Fibroblast of lung (primary cell): ENCODE results near the gene ZFPM1. TPM values are rescaled to one million over a fixed set of nuclear protein-coding genes. Genes with fewer than 3 reads are reported as not detected.

ENCODE experiments used
- DNase-seq, 2 donors: peaks; one replicate each; pipeline versions ENCODE4 v3.0.0 to v3.0.0-alpha.2; 2010; ENCODE audit warnings: low read depth in 2 of 2
- H2AFZ ChIP-seq: 2 replicates; pipeline ENCODE4 v1.5.1; 2012; ENCODE audit warnings: low read length, control low read depth, inconsistent platforms
- H3K27ac ChIP-seq: 2 replicates; pipeline ENCODE4 v1.5.1; 2011; ENCODE audit warnings: low read length, control low read depth; ENCODE audit not compliant: insufficient read depth
- H3K27me3 ChIP-seq: 2 replicates; pipeline ENCODE4 v1.5.1; 2011; ENCODE audit warnings: mild to moderate bottlenecking, low read length; ENCODE audit not compliant: control insufficient read depth, insufficient read depth
- H3K36me3 ChIP-seq: 2 replicates; pipeline ENCODE4 v1.5.1; 2011; ENCODE audit warnings: low read length; ENCODE audit not compliant: control insufficient read depth, insufficient read depth
- H3K4me1 ChIP-seq: 2 replicates; pipeline ENCODE4 v1.5.1; 2011; ENCODE audit warnings: low read length; ENCODE audit not compliant: control insufficient read depth, insufficient read depth; ENCODE audit errors: extremely low read depth
- H3K4me2 ChIP-seq: 2 replicates; pipeline ENCODE4 v1.5.1; 2011; ENCODE audit warnings: low read length, control low read depth; ENCODE audit not compliant: insufficient read depth; ENCODE audit errors: extremely low read depth
- H3K4me3 ChIP-seq, 4 experiments: fragments of 200-600 bp in 1 of 4; sonication (generic) in 1 of 4; replicated peaks in 1 of 4; 2 replicates each; pipeline ENCODE4 v1.5.1; 2011 to 2016; ENCODE audit warnings: low read length in 4 of 4, low read depth in 3 of 4, mild to moderate bottlenecking in 3 of 4, control low read depth in 2 of 4, inconsistent platforms in 1 of 4, mixed read lengths in 1 of 4; ENCODE audit not compliant: insufficient read depth in 1 of 4; ENCODE audit errors: control extremely low read depth in 1 of 4
- H3K79me2 ChIP-seq: 2 replicates; pipeline ENCODE4 v1.5.1; 2012; ENCODE audit warnings: mild to moderate bottlenecking, low read length, inconsistent platforms; ENCODE audit not compliant: control insufficient read depth, insufficient read depth
- H3K9ac ChIP-seq: 2 replicates; pipeline ENCODE4 v1.5.1; 2011; ENCODE audit warnings: mild to moderate bottlenecking, low read length, control low read depth; ENCODE audit not compliant: insufficient read depth
- H3K9me3 ChIP-seq: 2 replicates; pipeline ENCODE4 v1.5.1; 2012; ENCODE audit warnings: low read depth, low read length; ENCODE audit not compliant: control insufficient read depth, insufficient read depth
- H4K20me1 ChIP-seq: 2 replicates; pipeline ENCODE4 v1.5.1; 2011; ENCODE audit warnings: low read length; ENCODE audit not compliant: control insufficient read depth, insufficient read depth; ENCODE audit errors: extremely low read depth
- CTCF ChIP-seq, 2 donors: IDR thresholded peaks in 1 of 2; conservative IDR thresholded peaks in 1 of 2; 1 replicate in 1 of 2; 2 replicates in 1 of 2; pipeline ENCODE4 v1.5.1; 2011 to 2012; ENCODE audit warnings: low read length in 2 of 2, control low read depth in 1 of 2, inconsistent platforms in 1 of 2, low read depth in 1 of 2, mild to moderate bottlenecking in 1 of 2
- EZH2 ChIP-seq: IDR thresholded peaks from 2 replicates; pipeline ENCODE4 v1.5.1; 2012; ENCODE audit warnings: low read length, control low read depth, mild to moderate bottlenecking; ENCODE audit errors: missing control alignments
- polyA plus RNA-seq, 2 donors: library from polyadenylated mRNA; depleted of rRNA in 1 of 2; stranded (reverse) in 1 of 2; unstranded in 1 of 2; fragments of >200 nt; gene quantifications; 2 replicates each; pipeline ENCODE4 v1.2.1, GENCODE V29; 2011 to 2012; ENCODE audit warnings: missing spikeins in 1 of 2
- total RNA-seq: library from RNA; depleted of rRNA; stranded (reverse); fragments of >200 nt; gene quantifications from 2 replicates; pipeline ENCODE4 v1.2.1, GENCODE V29; 2014

Gene ZFPM1
- total and polyA plus RNA-seq, 2 donors (not counting 1 experiment from before 2014, with no cell fraction given): 0.27 to 1.7 TPM

- no peak overlapping the region for H3K4me3 ChIP-seq
Observed at GRCh38 chr16:88502776-88503280, 49.7 kb downstream of the ZFPM1 start.

DNA sequence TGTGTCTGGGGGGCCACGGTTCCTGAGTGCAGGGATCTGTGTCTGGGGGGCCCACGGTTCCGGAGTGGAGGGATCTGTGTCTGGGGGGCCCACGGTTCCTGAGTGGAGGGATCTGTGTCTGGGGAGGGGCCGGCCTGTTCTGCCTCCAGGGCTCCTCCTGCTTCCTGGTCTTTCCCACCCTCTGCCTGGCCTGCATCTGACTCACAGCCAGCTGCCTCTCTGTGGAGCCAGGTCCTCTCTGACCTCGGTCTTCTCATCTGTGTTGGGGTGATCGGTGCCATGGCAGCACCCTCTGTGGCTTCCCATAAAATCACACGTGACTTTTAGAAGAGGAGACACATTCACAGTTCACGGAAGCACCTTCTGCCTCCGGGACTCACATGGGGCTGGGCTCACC lies 50.3 kb downstream of the ZFPM1 start:
- Histone ChIP-seq H3K36me3 (no peaks in the 10 kb centered on the region), H3K27ac (no peak overlapping the region), H3K4me3 (no peak overlapping the region), H3K79me2 (no peaks in the 10 kb centered on the region), H4K20me1 (no peaks in the 10 kb centered on the region), H3K4me2 (no peak overlapping the region), H3K4me1 (no peaks in the 10 kb centered on the region), H3K9ac (no peak overlapping the region), H3K27me3 (no peaks in the 10 kb centered on the region), H2AFZ (no peak overlapping the region), H3K9me3 (no peaks in the 10 kb centered on the region)
- TF ChIP-seq EZH2: no peak
- TF ChIP-seq CTCF (conservative IDR thresholded peaks at IDR 0.05 in 1 of 2, IDR thresholded peaks at IDR 0.05 in 1 of 2; ENCODE audit: low read depth in 1 of 2, low read length in 2 of 2): no peak
- DNase-seq: peak in 1 of 2 donors; percentile 5

More at GRCh38 chr16:88502776-88503280, 49.7 kb downstream of the ZFPM1 start:
- no peaks in the 10 kb centered on the region for H3K4me1 ChIP-seq
- H3K27ac ChIP-seq: no peak overlapping the region
- H2AFZ ChIP-seq: no peak overlapping the region
- H4K20me1 ChIP-seq: no peaks in the 10 kb centered on the region
- TF ChIP-seq CTCF (conservative IDR thresholded peaks at IDR 0.05 in 1 of 2, IDR thresholded peaks at IDR 0.05 in 1 of 2; ENCODE audit: low read depth in 1 of 2, low read length in 2 of 2): no peak
- no peak for TF ChIP-seq EZH2
- H3K9ac ChIP-seq: no peak overlapping the region
- no peaks in the 10 kb centered on the region for H3K9me3 ChIP-seq
- no peak overlapping the region for H3K4me2 ChIP-seq
- DNase-seq: no peak
- H3K27me3 ChIP-seq: no peaks in the 10 kb centered on the region
- H3K79me2 ChIP-seq: no peaks in the 10 kb centered on the region
- no peaks in the 10 kb centered on the region for H3K36me3 ChIP-seq

DNA sequence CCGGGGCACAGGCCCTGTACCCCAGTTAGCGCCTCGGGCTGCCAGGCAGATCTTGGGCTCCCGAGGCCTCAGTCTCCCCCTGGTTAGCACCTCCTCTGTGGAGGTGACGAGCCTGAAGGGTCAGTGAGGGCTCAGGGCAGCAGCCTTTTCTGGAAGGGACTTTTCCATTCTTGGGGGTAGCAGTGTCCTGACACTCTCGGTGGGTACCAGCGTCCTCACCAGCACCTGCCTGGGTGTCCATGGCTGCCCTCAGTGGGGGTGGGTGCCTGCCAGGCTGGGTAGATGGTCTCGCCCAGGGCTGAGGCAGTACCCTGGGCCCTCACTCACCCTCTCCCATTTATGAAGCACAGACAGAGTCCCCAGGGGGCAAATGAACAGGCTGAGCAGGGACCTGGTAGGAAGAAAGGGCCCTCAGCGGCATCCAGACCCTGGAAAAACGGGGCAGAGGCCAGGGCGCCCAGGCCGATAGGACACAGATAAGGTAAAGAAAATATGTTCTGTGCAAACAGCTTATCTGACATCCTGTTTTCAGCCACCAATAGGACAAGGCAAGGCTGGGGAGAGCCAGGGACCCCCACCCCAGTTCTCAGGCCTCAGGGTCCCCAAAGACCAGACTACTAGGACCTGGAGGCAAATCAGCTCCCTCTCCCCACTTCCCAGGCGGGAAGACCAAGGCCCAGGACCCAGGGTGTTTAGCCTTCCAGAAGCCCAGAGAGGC lies 50.9 kb downstream of the ZFPM1 start:
- H3K27me3 ChIP-seq: no peaks in the 10 kb centered on the region
- no peak for TF ChIP-seq EZH2
- TF ChIP-seq CTCF (conservative IDR thresholded peaks at IDR 0.05 in 1 of 2, IDR thresholded peaks at IDR 0.05 in 1 of 2; ENCODE audit: low read depth in 1 of 2, low read length in 2 of 2): no peak

More for the DNA sequence above, 50.9 kb downstream of the ZFPM1 start:
- Histone ChIP-seq H3K27ac (no peak overlapping the region), H3K4me2 (no peak overlapping the region), H2AFZ (no peak overlapping the region), H3K9ac (no peak overlapping the region), H3K36me3 (no peaks in the 10 kb centered on the region), H3K4me3 (no peak overlapping the region), H4K20me1 (no peaks in the 10 kb centered on the region), H3K4me1 (no peaks in the 10 kb centered on the region), H3K9me3 (no peaks in the 10 kb centered on the region), H3K79me2 (no peaks in the 10 kb centered on the region)
- DNase-seq: no peak
